Vagina (tissue), 2 donors: Measurements from ENCODE around the gene GFRA1. TPM values are rescaled to one million over a fixed set of nuclear protein-coding genes. Genes with fewer than 3 reads are reported as not detected.

Experiments used
- DNase-seq, 2 donors: peaks; one replicate each; pipeline ENCODE4 v3.0.0-alpha.2; 2017; ENCODE audit errors: extremely low spot score in 2 of 2
- H3K27ac ChIP-seq: fragments of 200-600 bp; sonication (generic); one replicate; pipeline ENCODE4 v1.5.1; 2019
- H3K27me3 ChIP-seq: fragments of 200-600 bp; sonication (generic); one replicate; pipeline ENCODE4 v1.5.1; 2019
- H3K36me3 ChIP-seq, 2 donors: fragments of 200-600 bp; sonication (generic); one replicate each; pipeline ENCODE4 v1.5.1; 2017 to 2019
- H3K4me1 ChIP-seq: fragments of 200-600 bp; sonication (generic); one replicate; pipeline ENCODE4 v1.5.1; 2019
- H3K4me3 ChIP-seq, 2 donors: fragments of 200-600 bp; sonication (generic); 1 replicate in 1 of 2; 2 replicates in 1 of 2; pipeline ENCODE4 v1.5.1; 2016 to 2019
- H3K9me3 ChIP-seq: fragments of 200-600 bp; sonication (generic); one replicate; pipeline ENCODE4 v1.5.1; 2019
- CTCF ChIP-seq, 3 experiments: fragments of 450-650 bp in 2 of 3; fragments of 200-600 bp in 1 of 3; sonication (generic) in 1 of 3; IDR thresholded peaks; one replicate each; pipeline ENCODE4 v1.5.1; 2017 to 2019; ENCODE audit warnings: antibody characterized with exemption in 3 of 3, mild to moderate bottlenecking in 2 of 3, moderate library complexity in 2 of 3
- POLR2A ChIP-seq, 2 donors: fragments of 450-650 bp; IDR thresholded peaks; one replicate each; pipeline ENCODE4 v1.6.1; 2017; ENCODE audit warnings: antibody characterized with exemption in 2 of 2, mild to moderate bottlenecking in 2 of 2, moderate library complexity in 2 of 2
- POLR2AphosphoS5 ChIP-seq, 2 donors: sonication (generic); formaldehyde crosslinking; IDR thresholded peaks; one replicate each; pipeline ENCODE4 v1.9.0; 2017; ENCODE audit warnings: antibody characterized with exemption in 2 of 2, mild to moderate bottlenecking in 2 of 2, low read depth in 1 of 2; ENCODE audit not compliant: insufficient read depth in 1 of 2
- intact Hi-C: fragments of 100-400 bp; cut with DNase I; formaldehyde crosslinking; loops from one replicate; pipeline ENCODE4 v1.15.1; 2023
- total RNA-seq: library from RNA; depleted of rRNA; stranded (reverse); fragments of >200 nt; gene quantifications from one replicate; pipeline ENCODE4 v1.2.3, GENCODE V29; 2016

The GFRA1 gene
- total RNA-seq, 1 donor from 2014 or later, result 57.7 TPM

GRCh38 chr10:116082762-116083161 is 190.2 kb downstream of the GFRA1 start:
- DNase-seq, result no peak
- Histone ChIP-seq H3K4me3 (no peak overlapping the region), H3K27me3 (no peaks in the 10 kb centered on the region), H3K36me3 (no peaks in the 10 kb centered on the region), H3K9me3 (no peaks in the 10 kb centered on the region), H3K27ac (no peak overlapping the region), H3K4me1 (no peaks in the 10 kb centered on the region)
- intact Hi-C loops, result no loop called here
- no peak for TF ChIP-seq CTCF (IDR thresholded peaks at IDR 0.05)
- no peak for TF ChIP-seq POLR2A (IDR thresholded peaks at IDR 0.05)
- TF ChIP-seq POLR2AphosphoS5 (IDR thresholded peaks at IDR 0.05; ENCODE audit: insufficient read depth in 1 of 2, low read depth in 1 of 2), result no peak

- Histone ChIP-seq H3K36me3 (no peaks in the 10 kb centered on the region), H3K9me3 (no peaks in the 10 kb centered on the region), H3K27me3 (no peaks in the 10 kb centered on the region), H3K4me1 (no peaks in the 10 kb centered on the region), H3K4me3 (no peak overlapping the region), H3K27ac (no peak overlapping the region)
- intact Hi-C loops, result no loop called here
- TF ChIP-seq POLR2A (IDR thresholded peaks at IDR 0.05) (no peak), POLR2AphosphoS5 (IDR thresholded peaks at IDR 0.05; ENCODE audit: insufficient read depth in 1 of 2, low read depth in 1 of 2) (no peak), CTCF (IDR thresholded peaks at IDR 0.05) (no peak)
- no peak for DNase-seq
Measured at GRCh38 chr10:116082206-116082605, 190.8 kb downstream of the GFRA1 start.

- no peak for TF ChIP-seq POLR2A (IDR thresholded peaks at IDR 0.05)
- TF ChIP-seq CTCF (IDR thresholded peaks at IDR 0.05), result no peak
- TF ChIP-seq POLR2AphosphoS5 (IDR thresholded peaks at IDR 0.05; ENCODE audit: insufficient read depth in 1 of 2, low read depth in 1 of 2), result no peak
- Histone ChIP-seq H3K4me1 (no peaks in the 10 kb centered on the region), H3K27ac (no peak overlapping the region), H3K36me3 (no peaks in the 10 kb centered on the region), H3K4me3 (no peak overlapping the region), H3K9me3 (no peaks in the 10 kb centered on the region), H3K27me3 (no peaks in the 10 kb centered on the region)
- intact Hi-C loops, result no loop called here
- no peak for DNase-seq
Measured at GRCh38 chr10:116080553-116080952, 192.5 kb downstream of the GFRA1 start.

GRCh38 chr10:116079355-116079754 is 193.7 kb downstream of the GFRA1 start:
- Histone ChIP-seq H3K36me3 (no peaks in the 10 kb centered on the region), H3K27me3 (no peaks in the 10 kb centered on the region), H3K4me1 (no peaks in the 10 kb centered on the region), H3K27ac (no peak overlapping the region), H3K9me3 (no peaks in the 10 kb centered on the region), H3K4me3 (no peak overlapping the region)
- intact Hi-C loops, result no loop called here
- TF ChIP-seq POLR2AphosphoS5 (IDR thresholded peaks at IDR 0.05; ENCODE audit: insufficient read depth in 1 of 2, low read depth in 1 of 2), result no peak
- TF ChIP-seq CTCF (IDR thresholded peaks at IDR 0.05), result no peak
- TF ChIP-seq POLR2A (IDR thresholded peaks at IDR 0.05), result no peak
- DNase-seq, result no peak

GRCh38 chr10:116076621-116077020 is 196.4 kb downstream of the GFRA1 start:
- TF ChIP-seq POLR2A (IDR thresholded peaks at IDR 0.05), result no peak

GRCh38 chr10:116073510-116073909 is 199.5 kb downstream of the GFRA1 start:
- no peaks in the 10 kb centered on the region for H3K27me3 ChIP-seq
- no peaks in the 10 kb centered on the region for H3K9me3 ChIP-seq
- H3K4me1 ChIP-seq, result peaks cover 9% of the 10 kb centered on the region
- H3K36me3 ChIP-seq, result no peaks in the 10 kb centered on the region
- H3K4me3 ChIP-seq, result no peak overlapping the region
- DNase-seq, result no peak
- intact Hi-C loops, result no loop called here
- H3K27ac ChIP-seq, result no peak overlapping the region
- TF ChIP-seq POLR2A (IDR thresholded peaks at IDR 0.05) (no peak), CTCF (IDR thresholded peaks at IDR 0.05) (no peak), POLR2AphosphoS5 (IDR thresholded peaks at IDR 0.05; ENCODE audit: insufficient read depth in 1 of 2, low read depth in 1 of 2) (no peak)

More at GRCh38 chr10:116076621-116077020, 196.4 kb downstream of the GFRA1 start:
- Histone ChIP-seq H3K4me3 (no peak overlapping the region), H3K27me3 (no peaks in the 10 kb centered on the region), H3K27ac (no peak overlapping the region), H3K9me3 (no peaks in the 10 kb centered on the region), H3K36me3 (no peaks in the 10 kb centered on the region), H3K4me1 (no peaks in the 10 kb centered on the region)
- DNase-seq, result no peak
- intact Hi-C loops, result no loop called here
